Osteoblast (primary cell): Measurements from ENCODE around the gene AMBP. TPM values are rescaled to one million over a fixed set of nuclear protein-coding genes. Genes with fewer than 3 reads are reported as not detected.
A peak's percentile ranks its signal among the peaks of the same experiment; 100 is the strongest.

Experiments used
- DNase-seq: peaks from one replicate; pipeline ENCODE4 v3.0.0; 2011; ENCODE audit warnings: low spot score, mixed read lengths; ENCODE audit not compliant: insufficient read length; ENCODE audit errors: missing footprints
- H2AFZ ChIP-seq: 2 replicates; pipeline ENCODE4 v1.6.0; 2011; ENCODE audit warnings: mild to moderate bottlenecking, low read length
- H3K27ac ChIP-seq: 2 replicates; pipeline ENCODE4 v1.5.1; 2011; ENCODE audit warnings: mild to moderate bottlenecking, low read depth, low read length, moderate library complexity
- H3K27me3 ChIP-seq: 2 replicates; pipeline ENCODE4 v1.6.0; 2012; ENCODE audit warnings: mild to moderate bottlenecking, control low read depth, inconsistent platforms, low read length, moderate library complexity; ENCODE audit not compliant: insufficient read depth
- H3K36me3 ChIP-seq: 2 replicates; pipeline ENCODE4 v1.5.1; 2011; ENCODE audit warnings: mild to moderate bottlenecking, low read length, control low read depth, moderate library complexity; ENCODE audit not compliant: insufficient read depth
- H3K4me1 ChIP-seq: 2 replicates; pipeline ENCODE4 v1.5.1; 2011; ENCODE audit warnings: mild to moderate bottlenecking, low read length, control low read depth, moderate library complexity; ENCODE audit not compliant: insufficient read depth
- H3K4me2 ChIP-seq: 2 replicates; pipeline ENCODE4 v1.6.0; 2011; ENCODE audit warnings: mild to moderate bottlenecking, low read length; ENCODE audit not compliant: insufficient read depth
- H3K4me3 ChIP-seq: fragments of 200-600 bp; sonication (generic); 3 replicates; pipeline ENCODE4 v1.5.1; 2012; ENCODE audit warnings: mild to moderate bottlenecking, low read length, inconsistent platforms; ENCODE audit not compliant: insufficient read depth
- H3K79me2 ChIP-seq: 2 replicates; pipeline ENCODE4 v1.6.0; 2012; ENCODE audit warnings: mild to moderate bottlenecking, low read length, control low read depth, inconsistent platforms; ENCODE audit not compliant: insufficient read depth
- H3K9me3 ChIP-seq: 2 replicates; pipeline ENCODE4 v1.5.1; 2011; ENCODE audit warnings: low read depth, low read length, control low read depth
- H4K20me1 ChIP-seq: 2 replicates; pipeline ENCODE4 v1.6.0; 2012; ENCODE audit warnings: mild to moderate bottlenecking, low read length, control low read depth; ENCODE audit not compliant: insufficient read depth
- CTCF ChIP-seq: IDR thresholded peaks from 2 replicates; pipeline ENCODE4 v1.5.1; 2011; ENCODE audit warnings: mild to moderate bottlenecking, low read depth, low read length, moderate library complexity; ENCODE audit errors: extremely low read depth
- total RNA-seq: library from RNA; depleted of rRNA; stranded (reverse); fragments of >200 nt; gene quantifications from 2 replicates; pipeline ENCODE4 v1.2.3, GENCODE V29; 2012

The AMBP gene
- not detected in 2 replicates for total RNA-seq

DNA sequence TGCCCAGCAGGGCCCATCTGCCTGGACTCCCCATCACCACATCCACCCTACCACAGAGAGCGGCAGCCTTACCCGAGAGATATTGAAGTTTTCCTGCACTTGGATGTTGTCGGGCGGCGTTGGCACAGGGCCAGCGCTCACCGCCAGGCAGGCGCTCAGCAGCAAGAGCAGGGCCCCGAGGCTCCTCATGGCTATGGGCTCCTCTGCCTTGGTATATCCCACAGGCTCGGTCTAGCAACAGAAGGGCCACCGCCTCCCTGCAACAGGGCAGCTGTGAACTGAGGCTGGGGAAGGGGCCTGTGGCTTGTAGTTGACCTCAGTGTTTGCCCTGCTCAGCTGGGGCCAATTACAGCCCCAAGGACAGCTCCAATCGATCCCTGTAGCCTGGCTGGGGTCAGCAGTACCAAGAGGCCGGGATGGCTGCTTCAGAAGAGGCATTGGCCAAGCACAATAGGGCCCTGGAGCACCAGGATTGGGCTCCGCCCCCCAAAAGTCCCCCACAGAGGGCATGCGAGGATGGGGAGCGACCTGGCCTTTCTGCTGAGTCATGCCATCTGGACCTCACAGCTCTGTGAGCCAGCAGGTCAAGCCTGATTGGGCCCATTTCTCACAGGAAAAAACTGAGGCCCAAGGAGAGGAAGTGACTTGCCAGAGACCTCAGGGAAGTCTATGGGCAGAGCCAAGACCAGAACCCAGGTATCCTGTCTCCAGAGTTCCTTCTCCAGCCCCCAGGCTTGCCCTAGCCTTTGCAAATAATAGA lies at the start of gene AMBP:
Gene AMBP (minus strand): TSS at position 280 of the 760 bp plus-strand sequence. CDS start 91 bp downstream, at position 189.
- no peaks in the 10 kb centered on the region for H3K9me3 ChIP-seq
- H3K4me2 ChIP-seq: no peak within 1 kb of the TSS
- no peaks in the 10 kb centered on the region for H3K36me3 ChIP-seq
- no peak within 1 kb of the TSS for H3K27ac ChIP-seq
- TF ChIP-seq CTCF: no peak
- no peak within 1 kb of the TSS for H3K4me3 ChIP-seq
- H3K4me1 ChIP-seq: no peaks in the 10 kb centered on the region
- no peaks in the 10 kb centered on the region for H4K20me1 ChIP-seq
- H3K27me3 ChIP-seq: peaks cover 35% of the 10 kb centered on the region
- no peaks in the 10 kb centered on the region for H3K79me2 ChIP-seq
- no peak within 1 kb of the TSS for H2AFZ ChIP-seq
- peak; percentile 21 for DNase-seq

DNA sequence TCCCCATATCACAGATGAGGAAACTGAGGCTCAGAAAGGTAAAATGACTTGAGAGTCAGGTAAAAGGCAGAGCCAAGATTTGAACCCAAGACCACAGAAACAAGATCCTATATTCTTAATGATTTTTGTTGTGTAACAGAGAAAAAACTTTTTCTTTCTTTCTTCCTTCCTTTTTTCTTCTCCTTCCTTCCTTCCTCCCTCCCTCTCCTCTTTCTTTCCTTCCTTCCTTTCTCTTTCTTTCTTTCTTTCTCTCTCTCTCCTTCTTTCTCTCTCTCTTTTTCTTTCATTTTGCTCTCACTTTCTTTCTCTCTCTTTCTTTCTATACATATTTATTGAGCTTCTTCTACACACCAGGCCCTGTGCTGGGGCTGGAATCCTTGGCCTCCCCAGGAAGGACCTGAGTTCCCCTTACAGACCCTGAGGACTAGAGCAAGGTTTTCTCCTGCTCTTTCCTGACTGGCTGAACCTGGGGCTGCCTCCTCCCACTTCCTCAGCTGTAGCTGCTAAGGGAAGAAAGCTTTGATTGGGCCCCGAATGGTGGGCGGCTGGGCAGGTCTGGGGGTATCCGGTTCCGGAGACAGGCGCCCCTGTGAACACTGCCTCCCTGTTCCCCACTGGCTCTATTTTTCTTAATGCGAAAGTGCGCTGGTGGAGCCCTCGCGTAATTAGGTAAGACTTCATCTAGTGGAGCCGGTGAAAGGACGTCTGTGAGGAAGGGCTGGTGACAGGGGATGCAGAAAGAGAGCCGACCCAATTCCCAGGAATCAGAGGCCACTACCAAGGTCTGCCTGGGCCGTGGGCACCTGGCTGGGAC lies 48.4 kb upstream of the AMBP start:
- Histone ChIP-seq H3K27me3 (peaks cover 24% of the 10 kb centered on the region), H2AFZ (no peak overlapping the region), H3K4me3 (no peak overlapping the region), H3K27ac (no peak overlapping the region), H3K79me2 (no peaks in the 10 kb centered on the region), H3K36me3 (no peaks in the 10 kb centered on the region), H3K9me3 (peaks cover 7% of the 10 kb centered on the region), H4K20me1 (no peaks in the 10 kb centered on the region), H3K4me2 (no peak overlapping the region), H3K4me1 (peaks cover 10% of the 10 kb centered on the region)
- TF ChIP-seq CTCF: no peak
- no peak for DNase-seq

GRCh38 chr9:114125476-114126013 lies 47.4 kb upstream of the AMBP start:
- Histone ChIP-seq H3K4me1 (peaks cover 14% of the 10 kb centered on the region), H2AFZ (no peak overlapping the region), H4K20me1 (no peaks in the 10 kb centered on the region), H3K36me3 (no peaks in the 10 kb centered on the region), H3K79me2 (no peaks in the 10 kb centered on the region), H3K27ac (no peak overlapping the region), H3K9me3 (peaks cover 7% of the 10 kb centered on the region), H3K27me3 (peaks cover 16% of the 10 kb centered on the region), H3K4me3 (no peak overlapping the region), H3K4me2 (no peak overlapping the region)
- DNase-seq: peak; percentile 71
- no peak for TF ChIP-seq CTCF
